GM10847 (cell line): ENCODE data around the gene STIM2.

Experiments used
- POLR2A ChIP-seq: IDR thresholded peaks from 2 replicates; pipeline ENCODE4 v1.6.1; 2011; ENCODE audit not compliant: insufficient read length; ENCODE audit errors: extremely low read depth

Gene STIM2

GRCh38 chr4:26992657-26993361 is 132.2 kb downstream of the STIM2 start:
- TF ChIP-seq POLR2A: no peak

GRCh38 chr4:26993539-26993938 is 132.9 kb downstream of the STIM2 start:
- TF ChIP-seq POLR2A: no peak

GRCh38 chr4:26993967-26994366 is 133.3 kb downstream of the STIM2 start:
- TF ChIP-seq POLR2A: no peak

- TF ChIP-seq POLR2A: no peak
Measured at GRCh38 chr4:26995316-26995715, 134.7 kb downstream of the STIM2 start.

DNA sequence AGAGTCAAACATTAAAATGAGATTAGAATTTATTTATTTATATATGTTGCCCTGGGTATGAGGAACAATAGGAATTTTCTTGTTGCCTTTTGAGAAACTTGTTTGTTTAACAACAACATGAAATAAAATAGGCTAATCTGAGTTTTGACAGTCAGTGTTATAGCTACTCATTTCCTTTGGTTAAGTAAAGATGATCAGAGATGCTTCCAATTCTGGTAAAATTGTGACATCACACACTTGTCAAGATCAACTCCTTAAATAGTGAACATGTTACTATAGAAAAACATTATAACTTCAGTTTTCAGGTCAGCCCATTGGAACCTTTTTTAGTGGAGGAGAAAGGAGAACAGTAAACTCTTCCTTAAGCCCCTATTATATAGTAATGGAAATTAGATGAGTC is 136.1 kb downstream of the STIM2 start:
- no peak for TF ChIP-seq POLR2A

GRCh38 chr4:26999689-27000088 is 139.0 kb downstream of the STIM2 start:
- no peak for TF ChIP-seq POLR2A

DNA sequence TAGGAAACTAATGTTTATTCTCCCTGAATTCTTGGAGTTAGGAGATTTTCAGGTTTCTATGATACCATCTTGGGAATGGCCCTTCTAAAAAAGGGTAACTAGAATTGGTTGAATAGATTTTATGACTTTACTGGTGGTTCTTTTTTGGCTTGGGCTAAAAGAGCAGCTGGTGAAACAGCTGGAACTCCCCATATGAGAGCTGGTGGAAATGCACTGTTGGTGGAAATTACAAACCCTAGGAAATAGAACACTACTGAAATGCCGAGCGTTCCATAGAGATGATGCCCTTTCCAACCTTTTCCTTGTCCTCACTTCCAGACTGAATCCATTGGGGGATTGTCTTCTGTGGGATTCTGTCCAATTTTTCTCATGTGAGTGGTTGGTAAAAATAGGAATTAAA is 139.5 kb downstream of the STIM2 start:
- no peak for TF ChIP-seq POLR2A

- TF ChIP-seq POLR2A: no peak
Measured at GRCh38 chr4:27000820-27001219, 140.2 kb downstream of the STIM2 start.

GRCh38 chr4:27001398-27002164 is 140.9 kb downstream of the STIM2 start:
- TF ChIP-seq POLR2A: no peak

DNA sequence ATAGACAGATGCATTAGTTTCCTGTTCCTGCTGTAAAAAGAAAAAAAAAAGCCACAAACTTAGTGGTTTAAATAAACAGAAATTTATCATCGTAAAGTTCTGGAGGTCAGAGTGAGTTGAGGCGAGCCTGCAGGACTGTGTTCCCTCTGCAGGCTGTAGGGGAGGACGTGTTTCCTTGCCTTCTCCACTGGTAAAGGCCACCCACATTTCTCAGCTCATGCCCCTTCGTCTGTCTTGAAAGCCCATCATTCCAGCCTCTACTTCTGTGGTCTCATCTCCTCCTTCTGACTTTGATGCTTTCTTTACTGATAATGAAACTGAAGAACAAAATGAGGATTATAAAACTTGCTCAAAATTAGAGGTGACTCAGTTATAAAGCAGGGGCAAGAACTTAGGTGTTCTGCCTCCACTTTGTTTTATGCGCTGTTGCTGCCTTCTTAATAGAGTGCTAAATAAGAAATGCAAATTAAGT is 143.0 kb downstream of the STIM2 start:
- TF ChIP-seq POLR2A: no peak

DNA sequence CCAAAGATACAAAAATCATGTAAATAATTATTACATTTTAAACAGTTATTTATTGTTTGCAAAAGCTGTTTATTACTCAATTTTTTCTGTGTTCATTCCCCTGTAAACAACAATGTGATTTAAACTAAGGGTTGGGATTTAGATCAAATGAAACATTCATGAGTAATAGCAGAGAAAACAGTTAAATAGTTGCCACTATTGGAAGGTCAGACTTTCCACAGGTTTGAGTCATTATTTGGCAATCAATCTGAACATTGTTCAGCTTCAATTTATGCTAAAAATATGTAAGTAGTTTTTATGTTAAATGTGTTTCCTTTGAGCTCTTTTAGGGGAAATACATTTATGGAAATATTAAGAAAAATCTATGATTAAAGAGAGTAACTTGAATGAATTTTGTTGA is 144.9 kb downstream of the STIM2 start:
- no peak for TF ChIP-seq POLR2A

DNA sequence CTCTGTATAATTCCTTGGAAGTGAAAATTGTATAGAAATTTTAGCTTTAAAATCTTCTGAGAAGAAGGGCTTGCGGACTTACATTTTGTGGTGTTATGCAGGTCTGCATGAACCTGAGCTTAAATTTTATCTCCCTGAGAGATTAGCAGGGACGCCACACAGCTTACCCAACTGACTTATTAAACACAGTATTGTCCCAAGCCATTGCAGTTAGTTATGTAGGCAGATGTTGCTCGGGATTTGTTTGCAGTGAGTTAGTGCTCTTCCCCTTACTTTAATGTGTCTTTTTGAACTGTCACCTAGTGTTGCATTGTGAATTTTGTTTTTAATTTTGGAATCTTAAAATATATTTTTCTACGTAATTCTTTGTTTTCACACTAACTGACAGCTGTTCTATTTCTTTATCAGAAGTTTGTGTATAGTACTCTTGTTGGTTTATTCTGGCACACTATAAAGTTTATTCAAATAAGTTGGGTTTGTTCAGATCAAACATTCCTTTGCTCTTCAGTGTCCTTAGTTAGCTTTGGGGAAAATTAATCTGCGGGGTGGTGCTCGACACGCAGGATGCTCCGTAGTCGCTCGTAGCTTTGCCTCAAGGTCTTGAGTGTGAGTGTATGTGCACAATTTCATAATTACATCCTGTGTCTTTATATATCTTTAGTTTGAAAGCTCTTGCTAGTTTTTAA is 145.4 kb downstream of the STIM2 start:
- no peak for TF ChIP-seq POLR2A

DNA sequence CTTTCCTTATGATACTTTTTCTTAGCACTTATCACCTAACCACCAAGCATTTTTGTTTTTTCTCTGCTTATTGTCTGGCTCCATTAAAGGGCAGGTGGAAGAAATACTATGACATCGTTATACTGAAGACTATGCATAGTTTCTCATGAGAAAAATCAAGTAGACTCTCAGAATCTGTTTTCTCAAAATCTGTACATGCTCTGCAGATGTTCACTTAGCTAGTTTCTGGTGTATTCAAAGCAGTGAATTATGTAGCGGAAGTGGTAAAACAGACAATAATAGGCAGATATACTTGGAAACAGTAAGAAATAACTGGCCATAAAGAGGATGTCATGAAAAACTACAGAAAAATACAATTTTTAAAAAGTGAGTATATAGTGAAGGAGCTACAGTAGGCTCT is 146.0 kb downstream of the STIM2 start:
- TF ChIP-seq POLR2A: no peak

DNA sequence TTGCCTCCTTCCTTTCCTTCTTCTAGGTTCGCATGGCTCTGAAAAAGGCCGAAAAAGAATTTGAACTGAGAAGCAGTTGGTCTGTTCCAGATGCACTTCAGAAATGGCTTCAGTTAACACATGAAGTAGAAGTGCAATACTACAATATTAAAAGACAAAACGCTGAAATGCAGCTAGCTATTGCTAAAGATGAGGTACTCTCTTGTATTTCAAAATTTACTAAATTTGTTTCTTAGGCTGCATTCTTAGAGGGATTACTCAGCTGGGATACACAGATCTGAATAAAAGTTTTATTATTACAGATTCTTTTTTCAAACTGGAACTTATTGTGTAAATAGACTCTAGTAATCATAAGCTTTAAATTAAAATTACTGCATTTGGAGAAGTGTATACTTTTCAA is 146.9 kb downstream of the STIM2 start:
- TF ChIP-seq POLR2A: no peak

DNA sequence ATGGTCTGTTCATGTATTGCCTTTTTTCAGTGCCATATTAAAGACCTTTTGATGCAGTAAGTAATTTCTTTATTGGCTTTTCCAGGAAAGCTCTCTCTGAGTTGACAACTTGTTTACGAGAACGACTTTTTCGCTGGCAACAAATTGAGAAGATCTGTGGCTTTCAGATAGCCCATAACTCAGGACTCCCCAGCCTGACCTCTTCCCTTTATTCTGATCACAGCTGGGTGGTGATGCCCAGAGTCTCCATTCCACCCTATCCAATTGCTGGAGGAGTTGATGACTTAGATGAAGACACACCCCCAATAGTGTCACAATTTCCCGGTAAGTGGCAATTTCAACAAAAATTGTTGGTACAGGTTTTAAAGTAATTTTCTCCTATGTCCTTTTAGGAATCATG is 148.0 kb downstream of the STIM2 start:
- no peak for TF ChIP-seq POLR2A

DNA sequence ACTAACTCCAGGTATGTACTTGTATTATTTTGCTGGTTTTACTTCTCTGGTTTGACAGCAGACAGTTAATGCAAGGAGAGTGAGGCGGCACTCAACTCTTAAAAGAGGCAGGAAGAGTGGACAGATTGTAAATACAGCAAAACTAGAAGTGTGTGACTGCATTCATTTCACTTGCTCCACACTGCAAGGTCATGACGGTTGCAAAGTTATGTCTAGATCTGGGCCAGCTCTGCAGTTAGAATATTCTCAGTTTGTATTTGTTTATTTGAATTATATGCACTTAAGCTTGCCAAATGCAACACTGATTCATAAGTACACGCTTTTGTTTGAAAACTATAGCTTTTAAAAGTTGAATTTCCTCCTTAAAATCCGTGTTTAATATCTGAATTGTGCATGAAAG is 148.9 kb downstream of the STIM2 start:
- no peak for TF ChIP-seq POLR2A
